ENCODE measurements around the gene HSD17B10. TPM values are rescaled to one million over a fixed set of nuclear protein-coding genes. Genes with fewer than 3 reads are reported as not detected.

Gene HSD17B10
- polyA plus RNA-seq, 1 donor (not counting 4 experiments of a cell fraction or from before 2014, with no cell fraction given): 140 TPM

DNA sequence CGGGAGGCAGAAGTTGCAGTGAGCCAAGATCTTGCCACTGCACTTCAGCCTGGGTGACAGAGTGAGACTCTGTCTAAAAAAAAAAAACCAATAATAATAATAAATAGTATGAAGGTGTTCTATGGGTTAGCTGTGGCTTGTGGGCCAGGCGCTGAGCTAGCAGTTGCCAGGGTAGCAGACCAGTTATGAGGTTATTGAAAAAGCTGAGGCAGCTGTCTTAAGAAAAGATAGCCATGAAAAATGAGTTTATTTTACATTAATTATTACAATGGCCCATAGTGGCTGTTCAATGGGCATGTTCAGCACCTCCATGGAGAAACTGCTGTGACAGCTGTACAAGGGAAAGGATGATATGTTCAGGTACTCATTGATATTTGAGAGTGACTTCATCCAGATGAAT is 13.3 kb upstream of the HSD17B10 start:
- H3K4me1 ChIP-seq (ENCODE audit: control insufficient read depth, extremely low read depth, insufficient read depth, low read length): no peaks in the 10 kb centered on the region
- no peak overlapping the region for H3K9ac ChIP-seq (ENCODE audit: control insufficient read depth, extremely low read depth, insufficient read depth, low read length)
- dilution Hi-C loops (cut with MboI; ENCODE audit: extremely low pct_ligation_motif_present, low sequenced_read_pairs): no loop called here
- no peaks in the 10 kb centered on the region for H4K20me1 ChIP-seq (ENCODE audit: control insufficient read depth, extremely low read depth, insufficient read depth, low read length)
- H3K27me3 ChIP-seq (ENCODE audit: control insufficient read depth, extremely low read depth, insufficient read depth, low read length): no peaks in the 10 kb centered on the region
- FAIRE-seq: no peak
- no peaks in the 10 kb centered on the region for H3K9me1 ChIP-seq (ENCODE audit: control insufficient read depth, extremely low read depth, insufficient read depth, low read length)
- TF ChIP-seq, protein P1, sequence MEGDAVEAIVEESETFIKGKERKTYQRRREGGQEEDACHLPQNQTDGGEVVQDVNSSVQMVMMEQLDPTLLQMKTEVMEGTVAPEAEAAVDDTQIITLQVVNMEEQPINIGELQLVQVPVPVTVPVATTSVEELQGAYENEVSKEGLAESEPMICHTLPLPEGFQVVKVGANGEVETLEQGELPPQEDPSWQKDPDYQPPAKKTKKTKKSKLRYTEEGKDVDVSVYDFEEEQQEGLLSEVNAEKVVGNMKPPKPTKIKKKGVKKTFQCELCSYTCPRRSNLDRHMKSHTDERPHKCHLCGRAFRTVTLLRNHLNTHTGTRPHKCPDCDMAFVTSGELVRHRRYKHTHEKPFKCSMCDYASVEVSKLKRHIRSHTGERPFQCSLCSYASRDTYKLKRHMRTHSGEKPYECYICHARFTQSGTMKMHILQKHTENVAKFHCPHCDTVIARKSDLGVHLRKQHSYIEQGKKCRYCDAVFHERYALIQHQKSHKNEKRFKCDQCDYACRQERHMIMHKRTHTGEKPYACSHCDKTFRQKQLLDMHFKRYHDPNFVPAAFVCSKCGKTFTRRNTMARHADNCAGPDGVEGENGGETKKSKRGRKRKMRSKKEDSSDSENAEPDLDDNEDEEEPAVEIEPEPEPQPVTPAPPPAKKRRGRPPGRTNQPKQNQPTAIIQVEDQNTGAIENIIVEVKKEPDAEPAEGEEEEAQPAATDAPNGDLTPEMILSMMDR (optimal IDR thresholded peaks at IDR 0.05 in 1 of 3, IDR thresholded peaks at IDR 0.05 in 1 of 3, conservative IDR thresholded peaks at IDR 0.05 in 1 of 3; ENCODE audit: extremely low read depth in 1 of 3, insufficient read depth in 2 of 3, low read length in 3 of 3): no peak
- TF ChIP-seq EZH2 (IDR thresholded peaks at IDR 0.05; ENCODE audit: low read length): no peak
- H3K9me3 ChIP-seq (ENCODE audit: control insufficient read depth, low read depth, low read length): no peaks in the 10 kb centered on the region
- H3K4me2 ChIP-seq (ENCODE audit: control insufficient read depth, extremely low read depth, insufficient read depth, low read depth, low read length): no peak overlapping the region
- no peak for DNase-seq (ENCODE audit: low read depth, low spot score)
- no peak overlapping the region for H3K4me3 ChIP-seq (ENCODE audit: control insufficient read depth in 2 of 3, extremely low read depth in 1 of 3, insufficient read depth in 2 of 3, low read depth in 1 of 3, low read length in 3 of 3)
- no peaks in the 10 kb centered on the region for H3K79me2 ChIP-seq (ENCODE audit: control insufficient read depth, insufficient read depth, low read length)
- no peaks in the 10 kb centered on the region for H3K36me3 ChIP-seq (ENCODE audit: control insufficient read depth in 2 of 2, extremely low read depth in 1 of 2, insufficient read depth in 2 of 2, low read length in 2 of 2)
- H2AFZ ChIP-seq (ENCODE audit: control insufficient read depth, low read length): no peak overlapping the region
- H3K27ac ChIP-seq (ENCODE audit: control insufficient read depth, insufficient read depth, low read length): no peak overlapping the region

DNA sequence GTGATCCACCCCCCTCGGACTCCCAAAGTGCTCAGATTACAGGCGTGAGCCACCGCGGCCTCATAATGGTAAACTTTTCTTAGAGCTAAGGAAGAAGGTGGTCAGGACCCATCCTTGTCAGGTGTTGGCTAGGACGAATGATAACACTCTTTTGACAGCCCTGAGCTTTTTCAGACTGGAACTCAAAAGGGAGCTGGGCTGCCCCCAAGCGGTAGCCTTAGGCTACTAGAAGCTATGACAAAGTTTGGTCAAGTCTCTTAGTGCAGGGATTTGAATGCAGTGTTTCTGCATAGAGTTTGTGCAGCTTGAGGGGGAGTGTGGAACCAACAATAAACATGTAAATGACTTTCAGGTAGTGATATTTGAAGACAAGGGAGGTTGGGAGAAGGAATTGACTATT is 11.8 kb upstream of the HSD17B10 start:
- FAIRE-seq: peak; percentile 5

More for the DNA sequence above, 11.8 kb upstream of the HSD17B10 start:
- no peaks in the 10 kb centered on the region for H3K9me3 ChIP-seq (ENCODE audit: control insufficient read depth, low read depth, low read length)
- H3K27ac ChIP-seq (ENCODE audit: control insufficient read depth, insufficient read depth, low read length): no peak overlapping the region
- no peaks in the 10 kb centered on the region for H3K27me3 ChIP-seq (ENCODE audit: control insufficient read depth, extremely low read depth, insufficient read depth, low read length)
- no peak overlapping the region for H2AFZ ChIP-seq (ENCODE audit: control insufficient read depth, low read length)
- H3K9ac ChIP-seq (ENCODE audit: control insufficient read depth, extremely low read depth, insufficient read depth, low read length): no peak overlapping the region
- no peaks in the 10 kb centered on the region for H3K9me1 ChIP-seq (ENCODE audit: control insufficient read depth, extremely low read depth, insufficient read depth, low read length)
- H3K4me2 ChIP-seq (ENCODE audit: control insufficient read depth, extremely low read depth, insufficient read depth, low read depth, low read length): no peak overlapping the region
- H3K4me3 ChIP-seq (ENCODE audit: control insufficient read depth in 2 of 3, extremely low read depth in 1 of 3, insufficient read depth in 2 of 3, low read depth in 1 of 3, low read length in 3 of 3): no peak overlapping the region
- H3K79me2 ChIP-seq (ENCODE audit: control insufficient read depth, insufficient read depth, low read length): no peaks in the 10 kb centered on the region
- TF ChIP-seq, protein P1 (optimal IDR thresholded peaks at IDR 0.05 in 1 of 3, IDR thresholded peaks at IDR 0.05 in 1 of 3, conservative IDR thresholded peaks at IDR 0.05 in 1 of 3; ENCODE audit: extremely low read depth in 1 of 3, insufficient read depth in 2 of 3, low read length in 3 of 3): peak; percentile 31 to 50 (median 47)
- TF ChIP-seq EZH2 (IDR thresholded peaks at IDR 0.05; ENCODE audit: low read length): no peak
- dilution Hi-C loops (cut with MboI; ENCODE audit: extremely low pct_ligation_motif_present, low sequenced_read_pairs): no loop called here
- no peaks in the 10 kb centered on the region for H3K36me3 ChIP-seq (ENCODE audit: control insufficient read depth in 2 of 2, extremely low read depth in 1 of 2, insufficient read depth in 2 of 2, low read length in 2 of 2)
- H4K20me1 ChIP-seq (ENCODE audit: control insufficient read depth, extremely low read depth, insufficient read depth, low read length): no peaks in the 10 kb centered on the region
- H3K4me1 ChIP-seq (ENCODE audit: control insufficient read depth, extremely low read depth, insufficient read depth, low read length): peaks cover 5% of the 10 kb centered on the region
- DNase-seq (ENCODE audit: low read depth, low spot score): no peak
